Urinary bladder (tissue), 4 donors: Measurements from ENCODE around the gene HOTAIR. TPM values are rescaled to one million over a fixed set of nuclear protein-coding genes. Genes with fewer than 3 reads are reported as not detected.

ENCODE experiments used
- DNase-seq: peaks from one replicate; pipeline ENCODE4 v3.0.0-alpha.2; 2015; ENCODE audit errors: extremely low spot score
- H3K27ac ChIP-seq: one replicate; pipeline ENCODE4 v1.5.1; 2013; ENCODE audit warnings: low read depth, mild to moderate bottlenecking, moderate library complexity
- H3K36me3 ChIP-seq: one replicate; pipeline ENCODE4 v1.6.1; 2013; ENCODE audit warnings: mild to moderate bottlenecking, moderate library complexity; ENCODE audit not compliant: insufficient read depth
- H3K4me1 ChIP-seq: one replicate; pipeline ENCODE4 v1.6.1; 2013; ENCODE audit warnings: mild to moderate bottlenecking, moderate library complexity; ENCODE audit not compliant: insufficient read depth
- H3K4me3 ChIP-seq: one replicate; pipeline ENCODE4 v1.5.1; 2013; ENCODE audit warnings: low read depth, low read length
- WGBS: extraction: QIAGEN DNeasy Blood & Tissue Kit; methylation state at CpG from one replicate; pipeline ENCODE4 v1.1.7; 2013; 5-methylcytosine and 5-hydroxymethylcytosine counted together
- polyA plus RNA-seq: library from polyadenylated mRNA; stranded (reverse); fragments of 200-250 nt; gene quantifications from one replicate; pipeline ENCODE4 v1.2.3, GENCODE V29; 2013
- small RNA-seq: library from RNA; depleted of rRNA; stranded (forward); fragments of <200 nt; gene quantifications from one replicate; pipeline ENCODE3, GENCODE V24; 2014
- total RNA-seq: library from RNA; depleted of rRNA; stranded (reverse); fragments of >200 nt; gene quantifications from one replicate; pipeline ENCODE4 v1.2.3, GENCODE V29; 2014
- donor health status: healthy with polysubstance abuse.
- donor health status: healthy.

HOTAIR gene
- total and polyA plus RNA-seq, 2 donors = 1.1 to 6.3 TPM

DNA sequence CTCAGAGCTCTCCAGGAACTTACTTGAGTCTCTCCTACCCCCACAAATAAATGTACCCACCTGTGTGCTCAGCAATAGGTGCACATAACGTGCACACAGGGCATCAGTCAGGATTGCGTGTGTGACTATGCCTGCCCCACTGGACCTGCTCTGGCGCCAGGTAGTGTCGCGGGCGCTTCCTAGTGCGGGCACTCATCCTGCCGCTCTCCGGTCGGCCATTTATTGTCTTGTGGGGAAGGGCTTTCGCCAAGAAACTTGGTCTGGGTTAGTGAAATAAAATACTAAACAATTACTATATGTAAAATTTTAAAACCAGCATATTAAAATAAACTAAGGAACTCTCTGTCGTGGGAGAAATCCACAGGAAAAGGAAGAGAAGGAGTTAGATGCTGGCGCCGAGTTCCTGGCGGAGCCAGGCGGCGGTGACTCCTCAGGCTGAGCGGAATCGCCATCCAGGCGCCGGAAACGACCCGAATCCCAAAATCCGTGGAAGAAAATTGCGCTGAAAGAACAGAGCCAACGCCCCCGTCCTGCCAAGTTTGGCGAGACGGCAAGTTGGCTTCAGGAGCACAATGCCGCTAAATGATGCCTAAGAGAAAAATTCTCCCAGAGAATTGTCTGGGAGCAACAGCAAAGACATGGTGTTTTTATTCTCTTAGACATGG, 44.0 kb downstream of the HOTAIR start:
- no peak for DNase-seq
- WGBS = 5% methylated on average over 30 of the region's 30 CpGs
- Histone ChIP-seq H3K36me3 (no peaks in the 10 kb centered on the region), H3K4me1 (no peaks in the 10 kb centered on the region), H3K27ac (no peak overlapping the region), H3K4me3 (no peak overlapping the region)

DNA sequence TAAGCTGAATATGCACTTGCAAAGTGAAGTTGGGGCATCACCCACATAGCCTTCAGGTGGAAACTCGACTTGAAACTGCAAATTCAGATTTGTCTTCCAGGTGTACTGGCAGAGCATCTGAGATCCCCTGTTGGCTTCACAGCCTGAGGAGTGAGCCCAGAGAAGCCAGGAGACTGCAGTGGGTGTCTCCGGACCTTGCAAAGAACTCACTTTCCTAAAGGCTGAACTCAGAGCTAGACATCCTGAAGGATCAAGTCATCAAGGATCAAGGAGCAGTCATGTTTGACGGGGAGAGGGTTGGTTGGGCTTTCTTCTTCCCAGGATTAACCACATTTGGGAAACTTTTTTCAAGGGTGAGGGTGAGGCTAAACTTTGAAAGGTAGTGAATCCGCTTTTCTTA, 45.2 kb downstream of the HOTAIR start:
- no peak for DNase-seq
- H3K36me3 ChIP-seq = no peaks in the 10 kb centered on the region
- no peak overlapping the region for H3K4me3 ChIP-seq
- H3K4me1 ChIP-seq = no peaks in the 10 kb centered on the region
- no peak overlapping the region for H3K27ac ChIP-seq
- 20% methylated on average over 4 of the region's 4 CpGs for WGBS

DNA sequence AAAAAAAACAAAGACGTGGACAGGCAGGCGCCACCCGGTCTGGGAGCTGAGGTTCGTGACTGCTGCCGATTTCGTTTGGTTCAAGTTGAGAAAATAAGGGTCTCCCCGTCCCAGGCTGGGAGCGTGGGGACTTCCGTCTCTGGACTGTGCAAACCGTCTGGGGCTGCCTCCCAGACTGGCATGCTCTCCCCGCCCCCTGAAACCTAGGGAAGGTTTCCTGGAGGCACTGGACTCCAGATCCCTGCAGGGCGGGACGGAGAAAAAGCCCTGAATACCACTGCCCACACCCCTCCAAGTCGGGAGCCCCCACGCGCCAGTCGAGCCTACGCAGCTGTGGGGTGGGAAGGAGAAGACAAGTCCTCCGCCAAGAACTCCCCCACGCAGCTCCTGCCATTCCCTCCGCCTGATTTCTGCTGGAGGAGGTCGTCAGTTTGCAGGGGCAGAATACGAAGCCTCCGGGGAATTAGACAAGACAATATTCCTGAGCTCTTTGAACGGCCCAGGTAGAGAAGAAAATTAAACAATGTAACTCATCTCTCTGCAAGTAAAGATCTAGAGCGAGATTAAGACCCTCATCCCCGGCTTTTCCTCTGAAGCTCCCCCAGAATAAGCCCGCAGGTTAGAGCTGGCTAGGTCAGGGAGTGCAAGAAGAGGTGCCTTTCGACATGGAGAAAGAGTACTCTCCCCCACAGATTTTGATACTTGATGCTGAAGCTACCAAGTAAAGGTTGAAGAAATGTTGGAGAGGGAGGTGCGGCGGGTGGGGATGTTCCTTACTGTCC, 46.5 kb downstream of the HOTAIR start:
- Histone ChIP-seq H3K4me1 (no peaks in the 10 kb centered on the region), H3K27ac (no peak overlapping the region), H3K36me3 (no peaks in the 10 kb centered on the region), H3K4me3 (no peak overlapping the region)
- no peak for DNase-seq
- 5% methylated on average over 31 of the region's 31 CpGs for WGBS

DNA sequence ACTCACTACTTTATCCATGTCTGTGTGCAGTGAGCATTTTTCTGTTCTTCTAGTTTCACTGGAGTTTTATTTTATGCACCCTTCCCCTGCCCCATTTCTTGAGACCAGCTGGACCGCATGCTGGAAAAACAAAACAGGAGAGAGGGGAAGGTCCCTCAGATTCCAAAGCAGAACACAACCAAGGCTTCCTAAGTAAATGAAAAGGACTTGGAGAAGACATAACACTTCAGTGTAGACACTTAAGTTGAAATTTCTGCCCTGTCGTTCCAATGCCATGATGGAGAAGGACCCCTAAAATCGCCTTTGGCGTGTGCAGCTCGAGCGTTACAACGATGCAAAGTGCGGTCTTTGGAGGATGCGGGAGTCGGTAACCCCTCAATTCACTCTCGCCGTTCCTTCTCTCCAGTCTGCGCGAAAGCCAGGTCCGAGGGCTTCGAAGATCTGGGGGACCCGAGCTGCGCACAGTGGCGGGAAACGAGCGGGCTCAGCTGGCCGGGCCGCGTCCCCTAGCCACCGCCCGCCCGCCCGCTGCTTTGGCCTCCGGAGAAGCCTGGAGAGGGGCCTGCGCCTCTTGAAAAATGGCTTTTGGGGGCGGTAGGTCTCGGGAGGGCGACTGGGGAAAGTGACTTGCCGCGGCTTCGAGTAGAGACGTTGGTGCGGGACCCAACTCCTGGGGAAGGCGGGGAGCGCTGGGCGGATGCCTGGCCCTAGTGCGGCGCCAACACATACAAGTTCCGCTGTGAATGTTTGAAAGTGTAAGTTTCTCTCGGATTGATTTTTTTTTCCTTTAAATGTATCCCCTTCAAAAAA, 47.3 kb downstream of the HOTAIR start:
- WGBS = 5% methylated on average over 45 of the region's 45 CpGs
- Histone ChIP-seq H3K4me3 (no peak overlapping the region), H3K27ac (no peak overlapping the region), H3K4me1 (no peaks in the 10 kb centered on the region), H3K36me3 (no peaks in the 10 kb centered on the region)
- DNase-seq = no peak

DNA sequence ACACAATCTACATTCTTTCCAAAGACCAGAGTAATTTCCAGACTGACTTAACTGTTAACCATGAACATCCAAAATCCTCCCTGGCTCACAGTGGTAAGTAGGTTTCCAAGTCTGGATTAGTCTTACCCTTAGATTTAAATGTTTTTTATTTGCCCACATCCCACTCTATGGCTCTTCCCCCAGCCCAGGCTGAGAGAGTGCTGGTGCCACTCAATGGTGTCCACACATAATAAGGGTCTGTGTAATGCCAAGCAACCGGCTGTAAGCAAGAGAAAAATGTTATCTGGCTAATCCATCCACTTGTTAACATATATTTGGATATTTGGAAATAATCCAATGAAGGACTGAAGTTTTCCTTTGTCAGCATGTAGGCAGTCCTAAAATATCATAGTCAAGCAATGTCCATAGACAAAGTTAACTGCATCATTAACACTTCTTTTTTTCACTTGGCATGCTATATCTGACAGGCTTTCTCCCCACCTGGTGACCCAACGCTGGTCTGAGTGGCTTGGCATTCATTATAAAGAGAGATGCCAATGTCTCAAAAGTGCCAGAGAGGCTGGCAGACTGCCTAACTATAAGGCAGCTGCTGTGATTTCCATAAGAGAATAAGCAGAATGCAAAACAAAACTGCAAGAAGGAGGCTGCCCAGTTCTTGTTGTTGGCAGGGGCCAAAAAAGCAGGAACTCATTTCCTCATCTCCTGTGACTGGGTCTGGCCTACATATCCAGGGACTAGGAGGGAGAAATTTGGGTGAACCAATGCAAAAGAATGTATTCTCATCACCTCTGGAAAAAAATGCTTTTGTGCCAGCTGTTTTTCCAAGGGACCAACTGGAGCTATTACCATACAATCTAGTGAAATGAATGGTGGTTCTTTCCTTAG, 50.0 kb downstream of the HOTAIR start:
- DNase-seq = no peak
- no peak overlapping the region for H3K4me3 ChIP-seq
- H3K27ac ChIP-seq = no peak overlapping the region
- H3K4me1 ChIP-seq = no peaks in the 10 kb centered on the region
- no peaks in the 10 kb centered on the region for H3K36me3 ChIP-seq
- 41% methylated on average over 2 of the region's 2 CpGs for WGBS

DNA sequence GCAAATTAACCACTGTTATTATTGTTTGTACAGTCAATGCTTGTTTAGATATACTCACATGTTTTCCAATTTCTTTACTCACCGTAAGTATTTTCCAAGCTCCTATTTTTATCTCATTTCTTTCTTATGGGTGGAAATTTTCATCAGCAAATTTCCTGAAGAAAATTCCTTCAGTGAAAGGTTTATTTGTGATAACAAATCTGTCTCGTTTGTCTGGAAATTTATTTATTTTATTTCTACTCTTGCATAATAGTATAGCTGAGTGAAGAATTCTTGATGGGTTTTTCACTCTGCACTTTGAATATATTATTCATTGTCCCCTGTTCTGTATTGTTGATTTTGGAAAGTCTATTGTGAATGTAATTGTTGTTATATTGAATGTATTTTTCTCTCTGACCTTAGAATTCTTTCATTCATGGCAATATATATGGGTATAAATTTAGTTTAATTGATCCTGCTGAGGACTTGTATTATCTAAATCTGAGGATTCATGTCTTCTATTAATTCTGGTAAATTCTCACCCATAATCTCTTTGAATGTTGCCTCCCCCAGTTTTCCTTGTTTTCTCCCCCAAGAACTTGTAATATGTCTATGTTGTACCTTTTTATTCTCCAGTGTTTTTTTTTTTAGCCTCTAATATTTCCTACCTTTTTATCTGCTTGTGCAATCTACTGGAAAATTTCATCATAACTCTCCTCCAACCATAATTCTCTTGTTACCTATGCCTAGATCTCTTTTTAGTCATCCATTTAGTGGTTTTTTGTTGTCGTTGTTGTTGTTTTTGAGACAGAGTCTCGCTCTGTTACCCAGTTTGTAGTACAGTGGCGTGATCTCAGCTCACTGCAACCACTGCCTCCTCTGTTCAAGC, 57.7 kb downstream of the HOTAIR start:
- Histone ChIP-seq H3K4me1 (no peaks in the 10 kb centered on the region), H3K4me3 (no peak overlapping the region), H3K27ac (no peak overlapping the region), H3K36me3 (no peaks in the 10 kb centered on the region)
- 72% methylated on average over 5 of the region's 5 CpGs for WGBS
- DNase-seq = no peak

Small RNA genes lying within 50 kb of the gene (small RNA-seq; reads per million reads assigned to genes)
- not detected for gene AC012531.3
- not detected for gene AC012531.4
- 61.4 reads per million, percentile 97 among the genes with 10 or more reads in this experiment for gene MIR196A2
- gene RF01905 = not detected
- gene RF01906 = not detected

Other genes with a start within 250 kb of the HOTAIR start
- 85.4 TPM for gene CALCOCO1, start 247.5 kb downstream of the HOTAIR start, total RNA-seq
- gene CALCOCO1, start 247.5 kb downstream of the HOTAIR start, polyA plus RNA-seq = 280 TPM
- not detected for gene CISTR, start 223.0 kb downstream of the HOTAIR start, total RNA-seq
- not detected for gene CISTR, start 223.0 kb downstream of the HOTAIR start, polyA plus RNA-seq
- gene HOXC13, start 36.1 kb downstream of the HOTAIR start, total RNA-seq = not detected
- 0.19 TPM for gene HOXC13, start 36.1 kb downstream of the HOTAIR start, polyA plus RNA-seq
- not detected for gene HOXC12, start 20.1 kb downstream of the HOTAIR start, total RNA-seq
- 0.04 TPM for gene HOXC12, start 20.1 kb downstream of the HOTAIR start, polyA plus RNA-seq
- gene HOXC11, start 1.8 kb downstream of the HOTAIR start, total RNA-seq = 1.5 TPM
- gene HOXC11, start 1.8 kb downstream of the HOTAIR start, polyA plus RNA-seq = 1.3 TPM
- 1.6 TPM for gene HOXC10, start 10.2 kb upstream of the HOTAIR start, total RNA-seq
- gene HOXC10, start 10.2 kb upstream of the HOTAIR start, polyA plus RNA-seq = 2.8 TPM
- gene HOXC9, start 25.2 kb upstream of the HOTAIR start, total RNA-seq = 1.8 TPM
- gene HOXC9, start 25.2 kb upstream of the HOTAIR start, polyA plus RNA-seq = 0.73 TPM
- gene HOXC8, start 34.0 kb upstream of the HOTAIR start, total RNA-seq = 0.16 TPM
- gene HOXC8, start 34.0 kb upstream of the HOTAIR start, polyA plus RNA-seq = 0.33 TPM
- gene HOXC6, start 53.5 kb upstream of the HOTAIR start, total RNA-seq = 1.5 TPM
- 0.72 TPM for gene HOXC6, start 53.5 kb upstream of the HOTAIR start, polyA plus RNA-seq
- 0.42 TPM for gene HOXC5, start 58.1 kb upstream of the HOTAIR start, total RNA-seq
- 0.11 TPM for gene HOXC5, start 58.1 kb upstream of the HOTAIR start, polyA plus RNA-seq
- 1.6 TPM for gene HOXC4, start 78.9 kb upstream of the HOTAIR start, total RNA-seq
- 0.58 TPM for gene HOXC4, start 78.9 kb upstream of the HOTAIR start, polyA plus RNA-seq
- 23.8 TPM for gene SMUG1, start 214.0 kb upstream of the HOTAIR start, total RNA-seq
- 21.4 TPM for gene SMUG1, start 214.0 kb upstream of the HOTAIR start, polyA plus RNA-seq